Adrenal gland (tissue), 12 donors: Measurements from ENCODE around the gene TFPI. TPM values are rescaled to one million over a fixed set of nuclear protein-coding genes. Genes with fewer than 3 reads are reported as not detected.
"Not testable (repeated sequence)": the region's sequence is repeated elsewhere in the genome, so short reads cannot be mapped to it uniquely, and the experiment has no call there.

Experiments
- DNase-seq, 7 donors: peaks; one replicate each; pipeline ENCODE4 v3.0.0-alpha.2; 2019 to 2020
- H3K27ac ChIP-seq, 5 donors: fragments of 200-600 bp; sonication (generic) in 4 of 5; 1 replicate in 3 of 5; 2 replicates in 2 of 5; pipeline versions ENCODE4 v1.5.1 to v1.8.0; 2016 to 2020; ENCODE audit warnings: mild to moderate bottlenecking in 1 of 5
- H3K27me3 ChIP-seq: fragments of 200-600 bp; 2 replicates; pipeline ENCODE4 v1.8.0; 2021
- H3K36me3 ChIP-seq, 2 donors: fragments of 200-600 bp; replicated peaks in 1 of 2; 1 replicate in 1 of 2; 2 replicates in 1 of 2; pipeline versions ENCODE4 v1.5.1 to v1.8.0; 2018 to 2022
- H3K4me1 ChIP-seq, 2 donors: fragments of 200-600 bp; replicated peaks in 1 of 2; 1 replicate in 1 of 2; 2 replicates in 1 of 2; pipeline versions ENCODE4 v1.5.1 to v1.8.0; 2018 to 2021
- H3K4me3 ChIP-seq, 4 donors: fragments of 200-600 bp; sonication (generic) in 3 of 4; one replicate each; pipeline ENCODE4 v1.5.1; 2016 to 2018
- H3K9me3 ChIP-seq, 3 donors: fragments of 200-600 bp; sonication (generic) in 1 of 3; replicated peaks in 1 of 3; 1 replicate in 2 of 3; 2 replicates in 1 of 3; pipeline versions ENCODE4 v1.5.1 to v1.8.0; 2016 to 2021
- CTCF ChIP-seq, 6 experiments: fragments of 450-650 bp in 4 of 6; fragments of 200-600 bp in 2 of 6; sonication (generic) in 1 of 6; IDR thresholded peaks; 1 replicate in 5 of 6; 2 replicates in 1 of 6; pipeline versions ENCODE4 v1.5.1 to v1.8.0; 2016 to 2021; ENCODE audit warnings: antibody characterized with exemption in 6 of 6, mild to moderate bottlenecking in 2 of 6, moderate library complexity in 1 of 6
- POLR2A ChIP-seq, 2 donors: fragments of 450-650 bp; IDR thresholded peaks; one replicate each; pipeline ENCODE4 v1.6.1; 2017; ENCODE audit warnings: antibody characterized with exemption in 2 of 2, mild to moderate bottlenecking in 2 of 2, moderate library complexity in 1 of 2
- WGBS, 4 donors: extraction: QIAGEN DNeasy Blood & Tissue Kit in 2 of 4; methylation state at CpG; one replicate each; pipeline versions ENCODE4 v1.1.5 to v1.1.7; 2013 to 2017; 5-methylcytosine and 5-hydroxymethylcytosine counted together
- intact Hi-C, 2 donors: fragments of 100-400 bp; cut with DNase I; formaldehyde crosslinking; loops; one replicate each; pipeline versions ENCODE4 v1.14.1 to v1.15.0; 2022 to 2023
- polyA plus RNA-seq, 3 donors: library from polyadenylated mRNA; stranded (reverse); fragments of 200-250 nt in 2 of 3; fragments of 350-450 nt in 1 of 3; fragmentation: Illumina TruSeq in 1 of 3; extraction: RNeasy Lipid Tissue Mini Kit (QIAGEN cat#74804) in 1 of 3; gene quantifications; one replicate each; pipeline ENCODE4 v1.2.3, GENCODE V29; 2013 to 2014
- total RNA-seq, 9 donors: library from RNA; depleted of rRNA in 4 of 9; stranded (reverse); fragments of >200 nt in 4 of 9; fragments of 120-200 nt in 1 of 9; fragmentation: NEBNext Ultra II Directional in 1 of 9; extraction: Animal tissue kit (Norgen Biotek cat#: 25700) in 1 of 9; gene quantifications; one replicate each; pipeline versions ENCODE4 v1.1.0 to v1.2.4, GENCODE V29; 2013 to 2023
- donor health status: healthy with polysubstance abuse.
- donor health status: Bipolar disorder and iron deficiency.
- donor health status: DM: yes; HTN: yes; CAD: no.
- donor health status: DM: no; HTN: no; CAD: no.
- donor health status: DM: no; HTN: no; CAD: no.
- donor health status: DM: yes; HTN: yes; CAD: no.

Gene TFPI
- total and polyA plus RNA-seq, 12 donors: 19.7 to 104 (median 33.9) TPM

GRCh38 chr2:187567126-187567525 is 12.9 kb upstream of the TFPI start:
- Histone ChIP-seq H3K4me3 (no peak overlapping the region), H3K4me1 (no peaks in the 10 kb centered on the region), H3K27me3 (no peaks in the 10 kb centered on the region), H3K27ac (no peak overlapping the region), H3K36me3 (no peaks in the 10 kb centered on the region), H3K9me3 (no peaks in the 10 kb centered on the region)
- 69 to 86% (median 85%) methylated on average over 1 of the region's 1 CpG for WGBS, 4 donors
- TF ChIP-seq CTCF (IDR thresholded peaks at IDR 0.05) (no peak), POLR2A (IDR thresholded peaks at IDR 0.05) (no peak)
- intact Hi-C loops: no loop called here
- DNase-seq: no peak

GRCh38 chr2:187566712-187567111 is 12.5 kb upstream of the TFPI start:
- WGBS, 4 donors: 60 to 71% (median 64%) methylated on average over 1 of the region's 1 CpG
- no peak for TF ChIP-seq POLR2A (IDR thresholded peaks at IDR 0.05)
- TF ChIP-seq CTCF (IDR thresholded peaks at IDR 0.05): no peak
- H3K27me3 ChIP-seq: no peaks in the 10 kb centered on the region

GRCh38 chr2:187566266-187566665 is 12.0 kb upstream of the TFPI start:
- TF ChIP-seq CTCF (IDR thresholded peaks at IDR 0.05) (no peak), POLR2A (IDR thresholded peaks at IDR 0.05) (no peak)
- no peak overlapping the region for H3K4me3 ChIP-seq
- H3K4me1 ChIP-seq: no peaks in the 10 kb centered on the region
- DNase-seq: no peak
- no peaks in the 10 kb centered on the region for H3K36me3 ChIP-seq
- H3K27ac ChIP-seq: no peak overlapping the region
- H3K27me3 ChIP-seq: no peaks in the 10 kb centered on the region
- intact Hi-C loops: no loop called here
- no peaks in the 10 kb centered on the region for H3K9me3 ChIP-seq

More at GRCh38 chr2:187566712-187567111, 12.5 kb upstream of the TFPI start:
- Histone ChIP-seq H3K4me1 (no peaks in the 10 kb centered on the region), H3K9me3 (no peaks in the 10 kb centered on the region), H3K36me3 (no peaks in the 10 kb centered on the region), H3K27ac (no peak overlapping the region), H3K4me3 (no peak overlapping the region)
- intact Hi-C loops: no loop called here
- no peak for DNase-seq

GRCh38 chr2:187565618-187566017 is 11.4 kb upstream of the TFPI start:
- H3K4me3 ChIP-seq, H3K9me3 ChIP-seq, H3K36me3 ChIP-seq, H3K27ac ChIP-seq, H3K27me3 ChIP-seq, DNase-seq, H3K4me1 ChIP-seq, intact Hi-C loops: not testable (repeated sequence)
- 92 to 96% (median 93%) methylated on average over 9 to 11 of the region's 11 CpGs for WGBS, 4 donors

- H3K27me3 ChIP-seq, H3K4me1 ChIP-seq, H3K9me3 ChIP-seq, H3K4me3 ChIP-seq, DNase-seq, H3K36me3 ChIP-seq, H3K27ac ChIP-seq, intact Hi-C loops: not testable (repeated sequence)
- WGBS, 4 donors: 94 to 97% methylated on average over 20 to 31 of the region's 31 CpGs; no CpG with 5 or more reads in 2 of the 4 donors
Measured at GRCh38 chr2:187556493-187556892, 2.3 kb upstream of the TFPI start.
